Testis (tissue), 3 donors: ENCODE data around the gene ADAM33. TPM values are rescaled to one million over a fixed set of nuclear protein-coding genes. Genes with fewer than 3 reads are reported as not detected.

Source experiments
- DNase-seq: peaks from one replicate; pipeline ENCODE4 v3.0.0-alpha.2; 2019
- H3K27ac ChIP-seq, 2 donors: fragments of 200-600 bp; sonication (generic); one replicate each; pipeline ENCODE4 v1.5.1; 2019
- H3K27me3 ChIP-seq: fragments of 200-600 bp; sonication (generic); one replicate; pipeline ENCODE4 v1.5.1; 2019
- H3K36me3 ChIP-seq: fragments of 200-600 bp; sonication (generic); one replicate; pipeline ENCODE4 v1.5.1; 2017; ENCODE audit warnings: low read depth; ENCODE audit errors: missing control alignments
- H3K4me1 ChIP-seq: fragments of 200-600 bp; sonication (generic); one replicate; pipeline ENCODE4 v1.5.1; 2019
- H3K4me3 ChIP-seq, 2 donors: fragments of 200-600 bp; sonication (generic); one replicate each; pipeline ENCODE4 v1.5.1; 2017 to 2019
- H3K9me3 ChIP-seq: fragments of 200-600 bp; sonication (generic); one replicate; pipeline ENCODE4 v1.5.1; 2017
- CTCF ChIP-seq, 3 experiments: fragments of 450-650 bp in 2 of 3; fragments of 200-600 bp in 1 of 3; sonication (generic) in 1 of 3; IDR thresholded peaks; one replicate each; pipeline ENCODE4 v1.5.1; 2016 to 2019; ENCODE audit warnings: antibody characterized with exemption in 3 of 3, mild to moderate bottlenecking in 2 of 3, moderate library complexity in 1 of 3
- POLR2A ChIP-seq: fragments of 450-650 bp; IDR thresholded peaks from one replicate; pipeline ENCODE4 v1.6.1; 2017; ENCODE audit warnings: antibody characterized with exemption, mild to moderate bottlenecking, moderate library complexity
- WGBS, 2 donors: methylation state at CpG; one replicate each; pipeline ENCODE4 v1.1.5; 2018; 5-methylcytosine and 5-hydroxymethylcytosine counted together
- intact Hi-C: fragments of 100-400 bp; cut with DNase I; formaldehyde crosslinking; loops from one replicate; pipeline ENCODE4 v1.15.1; 2023; ENCODE audit warnings: low total_unique reads
- polyA plus RNA-seq: library from polyadenylated mRNA; stranded (reverse); fragments of 350-450 nt; fragmentation: Illumina TruSeq; extraction: RNeasy Lipid Tissue Mini Kit (QIAGEN cat#74804); gene quantifications from one replicate; pipeline ENCODE4 v1.2.3, GENCODE V29; 2014; ENCODE audit warnings: low read depth, low replicate concordance; ENCODE audit not compliant: insufficient read depth
- total RNA-seq, 2 donors: library from RNA; depleted of rRNA; stranded (reverse); fragments of >200 nt; gene quantifications; one replicate each; pipeline ENCODE4 v1.2.3, GENCODE V29; 2016

ADAM33 gene
- total and polyA plus RNA-seq, 3 donors from 2014 or later, result 25.5 to 61.1 (median 35.4) TPM

GRCh38 chr20:3645309-3646066 is 36.3 kb downstream of the ADAM33 start:
- intact Hi-C loops, result no loop called here
- H3K36me3 ChIP-seq, result no peaks in the 10 kb centered on the region
- no peak overlapping the region for H3K4me3 ChIP-seq
- WGBS, 2 donors, result 92 to 95% methylated on average over 12 to 20 of the region's 20 CpGs
- no peaks in the 10 kb centered on the region for H3K27me3 ChIP-seq
- DNase-seq, result no peak
- peaks cover 5% of the 10 kb centered on the region for H3K4me1 ChIP-seq
- TF ChIP-seq POLR2A (no peak), CTCF (IDR thresholded peaks at IDR 0.05) (no peak)
- no peak overlapping the region for H3K27ac ChIP-seq
- no peaks in the 10 kb centered on the region for H3K9me3 ChIP-seq

GRCh38 chr20:3640259-3640658 is 41.6 kb downstream of the ADAM33 start:
- H3K4me1 ChIP-seq, result no peaks in the 10 kb centered on the region
- TF ChIP-seq CTCF (IDR thresholded peaks at IDR 0.05) (no peak), POLR2A (no peak)
- no peak for DNase-seq
- no peaks in the 10 kb centered on the region for H3K36me3 ChIP-seq
- no peak overlapping the region for H3K4me3 ChIP-seq
- WGBS, 2 donors, result 78 to 94% methylated on average over 3 of the region's 3 CpGs
- no peaks in the 10 kb centered on the region for H3K9me3 ChIP-seq
- no peaks in the 10 kb centered on the region for H3K27me3 ChIP-seq
- no peak overlapping the region for H3K27ac ChIP-seq
- intact Hi-C loops, result no loop called here

- TF ChIP-seq CTCF (IDR thresholded peaks at IDR 0.05), result no peak
- TF ChIP-seq POLR2A, result no peak
Observed at GRCh38 chr20:3635346-3635745, 46.5 kb downstream of the ADAM33 start.

GRCh38 chr20:3633913-3634478 is 47.8 kb downstream of the ADAM33 start:
- Histone ChIP-seq H3K27ac (no peak overlapping the region), H3K4me1 (no peaks in the 10 kb centered on the region), H3K9me3 (no peaks in the 10 kb centered on the region), H3K27me3 (no peaks in the 10 kb centered on the region), H3K36me3 (no peaks in the 10 kb centered on the region), H3K4me3 (no peak overlapping the region)
- 56 to 73% methylated on average over 6 of the region's 6 CpGs for WGBS, 2 donors
- no peak for DNase-seq
- intact Hi-C loops, result no loop called here
- no peak for TF ChIP-seq POLR2A
- no peak for TF ChIP-seq CTCF (IDR thresholded peaks at IDR 0.05)

More at GRCh38 chr20:3635346-3635745, 46.5 kb downstream of the ADAM33 start:
- no peaks in the 10 kb centered on the region for H3K36me3 ChIP-seq
- DNase-seq, result no peak
- H3K27ac ChIP-seq, result no peak overlapping the region
- intact Hi-C loops, result no loop called here
- no peak overlapping the region for H3K4me3 ChIP-seq
- 92 to 100% methylated on average over 1 of the region's 1 CpG for WGBS, 2 donors
- no peaks in the 10 kb centered on the region for H3K27me3 ChIP-seq
- no peaks in the 10 kb centered on the region for H3K4me1 ChIP-seq
- no peaks in the 10 kb centered on the region for H3K9me3 ChIP-seq
